SK-N-SH (cell line): ENCODE measurements around the gene PRKCQ. TPM values are rescaled to one million over a fixed set of nuclear protein-coding genes. Genes with fewer than 3 reads are reported as not detected.

Source experiments
- CTCF ChIA-PET: fragments of 300-600, 350-600 bp; formaldehyde crosslinking; extraction: SDS; loops from one replicate; lab custom pipeline; 2021; lab: Yijun Ruan, JAX
- POLR2A ChIA-PET: fragments of 350-600 bp; sonication (Branson Sonifier 250); formaldehyde crosslinking; extraction: SDS; loops from one replicate; lab custom pipeline; 2020; ENCODE audit warnings: antibody characterized with exemption, inconsistent platforms; lab: Yijun Ruan, JAX
- DNase-seq: peaks from one replicate; pipeline ENCODE4 v3.0.0; 2012
- H2AFZ ChIP-seq: fragments of 200-600 bp; sonication (generic); 2 replicates; pipeline ENCODE4 v1.8.1; 2016; ENCODE audit warnings: antibody characterized with exemption, mild to moderate bottlenecking, low read depth
- H3F3A ChIP-seq: fragments of 200-600 bp; sonication (generic); replicated peaks from 2 replicates; pipeline ENCODE3; 2016; ENCODE audit warnings: antibody characterized with exemption, mild to moderate bottlenecking; ENCODE audit not compliant: insufficient read depth
- H3K27ac ChIP-seq, 2 experiments: fragments of 200-500 bp in 1 of 2; fragments of 200-600 bp in 1 of 2; sonication (Bioruptor generic) in 1 of 2; sonication (generic), shearing (Covaris generic) in 1 of 2; 2 replicates each; pipeline versions ENCODE4 v1.5.1 to v1.6.1; 2014 to 2016; ENCODE audit warnings: low read depth in 2 of 2, inconsistent platforms in 1 of 2, low read length in 1 of 2, mild to moderate bottlenecking in 1 of 2, mixed read lengths in 1 of 2
- H3K27me3 ChIP-seq: fragments of 200-600 bp; sonication (generic), shearing (Covaris generic); 2 replicates; pipeline ENCODE4 v1.6.1; 2016; ENCODE audit warnings: mixed run types; ENCODE audit not compliant: insufficient read depth
- H3K36me3 ChIP-seq, 2 experiments: fragments of 200-500 bp in 1 of 2; fragments of 200-600 bp in 1 of 2; sonication (Bioruptor generic) in 1 of 2; sonication (generic) in 1 of 2; replicated peaks in 1 of 2; 2 replicates each; pipeline versions ENCODE3 to v1.5.1; 2014 to 2016; ENCODE audit warnings: low read length in 1 of 2, mild to moderate bottlenecking in 1 of 2; ENCODE audit not compliant: insufficient read depth in 2 of 2, control insufficient read depth in 1 of 2
- H3K4me1 ChIP-seq, 2 experiments: fragments of 200-500 bp in 1 of 2; fragments of 200-600 bp in 1 of 2; sonication (Bioruptor generic) in 1 of 2; sonication (generic), shearing (Covaris generic) in 1 of 2; 2 replicates each; pipeline versions ENCODE4 v1.5.1 to v1.6.1; 2014 to 2016; ENCODE audit warnings: low read depth in 1 of 2, low read length in 1 of 2, mixed run types in 1 of 2; ENCODE audit not compliant: insufficient read depth in 2 of 2, control insufficient read depth in 1 of 2
- H3K4me2 ChIP-seq: fragments of 200-600 bp; sonication (generic), shearing (Covaris generic); 2 replicates; pipeline ENCODE4 v1.6.1; 2017; ENCODE audit warnings: mixed run types
- H3K4me3 ChIP-seq, 2 experiments: fragments of 200-500 bp in 1 of 2; fragments of 200-600 bp in 1 of 2; sonication (Bioruptor generic) in 1 of 2; sonication (generic), shearing (Covaris generic) in 1 of 2; 2 replicates each; pipeline versions ENCODE4 v1.5.1 to v1.8.1; 2014 to 2016; ENCODE audit warnings: low read depth in 2 of 2, inconsistent platforms in 1 of 2, low read length in 1 of 2, mild to moderate bottlenecking in 1 of 2, mixed read lengths in 1 of 2, moderate library complexity in 1 of 2
- H3K79me2 ChIP-seq: fragments of 200-600 bp; sonication (generic); 2 replicates; pipeline ENCODE4 v1.8.1; 2017; ENCODE audit warnings: mild to moderate bottlenecking; ENCODE audit not compliant: insufficient read depth
- H3K9ac ChIP-seq: fragments of 200-600 bp; sonication (generic); 2 replicates; pipeline ENCODE4 v1.6.1; 2017; ENCODE audit warnings: mixed run types
- H3K9me2 ChIP-seq: fragments of 200-600 bp; sonication (generic); 2 replicates; pipeline ENCODE4 v1.6.1; 2017; ENCODE audit warnings: mixed run types
- H3K9me3 ChIP-seq: fragments of 200-600 bp; sonication (generic); 2 replicates; pipeline ENCODE4 v1.6.1; 2017; ENCODE audit warnings: mixed run types, mild to moderate bottlenecking, moderate library complexity
- H4K20me1 ChIP-seq: fragments of 200-600 bp; sonication (generic); 2 replicates; pipeline ENCODE4 v1.6.1; 2017; ENCODE audit warnings: mild to moderate bottlenecking, mixed run types; ENCODE audit not compliant: insufficient read depth
- CHD2 ChIP-seq: fragments of 150-350 bp; IDR thresholded peaks from 2 replicates; pipeline ENCODE4 v1.6.1; 2018; ENCODE audit warnings: low read length; ENCODE audit not compliant: partially characterized antibody
- FOXM1 ChIP-seq: IDR thresholded peaks from 2 replicates; pipeline ENCODE4 v1.4.0; 2012; ENCODE audit warnings: low read depth, mild to moderate bottlenecking
- GABPA ChIP-seq: IDR thresholded peaks from 2 replicates; pipeline ENCODE4 v1.4.0; 2012; ENCODE audit warnings: low read depth, mild to moderate bottlenecking
- MEF2A ChIP-seq: IDR thresholded peaks from 2 replicates; pipeline ENCODE4 v1.4.0; 2012; ENCODE audit warnings: low read depth, borderline replicate concordance
- NFIC ChIP-seq: IDR thresholded peaks from 2 replicates; pipeline ENCODE4 v1.4.0; 2012; ENCODE audit warnings: borderline replicate concordance
- POLR2AphosphoS5 ChIP-seq: IDR thresholded peaks from 2 replicates; pipeline ENCODE4 v1.6.1; 2012; ENCODE audit warnings: low read depth, low read length
- RFX5 ChIP-seq: IDR thresholded peaks from 2 replicates; pipeline ENCODE4 v1.6.1; 2012; ENCODE audit warnings: mild to moderate bottlenecking, improper control_type of control experiment, low read length
- SMC3 ChIP-seq: IDR thresholded peaks from 2 replicates; pipeline ENCODE4 v1.6.1; 2012; ENCODE audit warnings: low read depth, low read length, improper control_type of control experiment
- TCF12 ChIP-seq: IDR thresholded peaks from 2 replicates; pipeline ENCODE4 v1.4.0; 2012
- TEAD4 ChIP-seq: IDR thresholded peaks from 2 replicates; pipeline ENCODE4 v1.4.0; 2012; ENCODE audit warnings: mild to moderate bottlenecking, borderline replicate concordance; ENCODE audit not compliant: insufficient read depth
- WGBS: methylation state at CpG from one replicate; pipeline ENCODE4 v1.1.6; 2017; ENCODE audit warnings: low lambda C conversion rate; 5-methylcytosine and 5-hydroxymethylcytosine counted together
- polyA plus RNA-seq, 3 experiments: library from polyadenylated mRNA; depleted of rRNA; stranded (reverse); fragments of >200 nt; gene quantifications; 2 replicates each; pipeline ENCODE4 v1.2.3, GENCODE V29; 2012
- TF ChIP-seq, protein P1 (sequence below): IDR thresholded peaks from 2 replicates; pipeline ENCODE4 v1.4.0; 2012; ENCODE audit warnings: low read depth
- TF ChIP-seq, protein P2 (sequence below): fragments of 150-350 bp; IDR thresholded peaks from 2 replicates; pipeline ENCODE4 v1.6.1; 2017; ENCODE audit warnings: antibody characterized with exemption, low read length, low read depth, borderline replicate concordance
- TF ChIP-seq, protein P3 (sequence below): IDR thresholded peaks from 2 replicates; pipeline ENCODE4; 2012

The PRKCQ gene
- polyA plus RNA-seq, 1 of the 3 experiments (the other 2 are of a cell fraction) = 0.18 TPM

DNA sequence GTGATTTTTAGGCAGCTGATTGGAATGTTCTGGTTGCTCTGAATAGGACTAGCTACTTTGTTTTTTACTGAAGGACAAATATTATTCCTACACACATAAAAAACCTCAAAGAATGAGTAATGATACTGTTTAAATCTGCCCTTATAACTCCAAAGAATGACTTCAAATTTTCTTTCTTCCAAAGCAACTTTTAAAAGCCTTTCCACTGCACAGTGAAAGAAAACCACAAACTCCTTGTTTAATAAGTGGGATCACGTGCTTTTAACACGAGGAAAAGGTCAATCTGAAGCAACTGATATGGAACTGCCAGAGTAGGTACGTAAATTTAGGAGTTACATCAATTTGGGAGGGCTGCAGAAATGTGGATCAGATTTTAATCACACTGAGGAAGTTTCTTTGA lies 8.0 kb upstream of the PRKCQ start:
- Histone ChIP-seq H3K4me1 (no peaks in the 10 kb centered on the region), H3K4me3 (no peak overlapping the region), H3K27ac (no peak overlapping the region), H2AFZ (no peak overlapping the region), H3K9me2 (no peaks in the 10 kb centered on the region), H3F3A (no peaks in the 10 kb centered on the region), H3K36me3 (no peaks in the 10 kb centered on the region), H3K9ac (no peak overlapping the region)
- DNase-seq = no peak
- 47% methylated on average over 3 of the region's 3 CpGs for WGBS
- TF ChIP-seq NFIC (no peak), CHD2 (no peak), GABPA (no peak), TCF12 (no peak), RFX5 (no peak), TEAD4 (no peak), FOXM1 (no peak), POLR2AphosphoS5 (no peak), MEF2A (no peak)
- TF ChIP-seq, protein P1, sequence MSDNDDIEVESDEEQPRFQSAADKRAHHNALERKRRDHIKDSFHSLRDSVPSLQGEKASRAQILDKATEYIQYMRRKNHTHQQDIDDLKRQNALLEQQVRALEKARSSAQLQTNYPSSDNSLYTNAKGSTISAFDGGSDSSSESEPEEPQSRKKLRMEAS = no peak
- TF ChIP-seq, protein P2, sequence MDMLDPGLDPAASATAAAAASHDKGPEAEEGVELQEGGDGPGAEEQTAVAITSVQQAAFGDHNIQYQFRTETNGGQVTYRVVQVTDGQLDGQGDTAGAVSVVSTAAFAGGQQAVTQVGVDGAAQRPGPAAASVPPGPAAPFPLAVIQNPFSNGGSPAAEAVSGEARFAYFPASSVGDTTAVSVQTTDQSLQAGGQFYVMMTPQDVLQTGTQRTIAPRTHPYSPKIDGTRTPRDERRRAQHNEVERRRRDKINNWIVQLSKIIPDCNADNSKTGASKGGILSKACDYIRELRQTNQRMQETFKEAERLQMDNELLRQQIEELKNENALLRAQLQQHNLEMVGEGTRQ = no peak
- TF ChIP-seq, protein P3, sequence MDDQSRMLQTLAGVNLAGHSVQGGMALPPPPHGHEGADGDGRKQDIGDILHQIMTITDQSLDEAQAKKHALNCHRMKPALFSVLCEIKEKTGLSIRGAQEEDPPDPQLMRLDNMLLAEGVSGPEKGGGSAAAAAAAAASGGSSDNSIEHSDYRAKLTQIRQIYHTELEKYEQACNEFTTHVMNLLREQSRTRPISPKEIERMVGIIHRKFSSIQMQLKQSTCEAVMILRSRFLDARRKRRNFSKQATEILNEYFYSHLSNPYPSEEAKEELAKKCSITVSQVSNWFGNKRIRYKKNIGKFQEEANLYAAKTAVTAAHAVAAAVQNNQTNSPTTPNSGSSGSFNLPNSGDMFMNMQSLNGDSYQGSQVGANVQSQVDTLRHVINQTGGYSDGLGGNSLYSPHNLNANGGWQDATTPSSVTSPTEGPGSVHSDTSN = no peak
- TF ChIP-seq, all 33 proteins: peak for 0
- ChIA-PET CTCF (interaction anchor here (1.5 kb wide), 1 partner anchor 7 kb away, joined by 6 read pairs; no protein-coding TSS in a partner anchor), POLR2A (no interaction called here)
- Histone ChIP-seq H3K79me2 (no peaks in the 10 kb centered on the region), H3K27me3 (no peaks in the 10 kb centered on the region), H4K20me1 (no peaks in the 10 kb centered on the region), H3K4me2 (no peak overlapping the region), H3K9me3 (no peaks in the 10 kb centered on the region)

DNA sequence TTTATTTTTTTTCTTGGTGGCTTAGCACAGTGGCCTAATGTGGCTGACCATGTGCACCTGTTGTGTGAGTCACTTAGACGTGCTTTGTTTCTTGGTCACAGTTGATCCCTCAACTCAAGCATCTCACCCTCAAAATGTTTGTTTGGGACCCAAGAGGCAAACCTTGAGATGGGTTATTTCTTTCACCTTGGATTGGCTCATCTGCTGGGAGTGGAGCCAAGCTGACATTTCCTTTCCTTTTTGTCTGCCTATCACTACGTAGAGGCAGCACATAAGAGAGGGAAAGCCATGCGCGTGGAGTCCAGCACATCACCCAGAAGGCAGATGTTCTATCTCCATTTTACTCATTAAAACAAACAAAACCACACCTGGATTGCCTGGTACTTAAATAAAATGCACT lies 6.4 kb upstream of the PRKCQ start:
- ChIA-PET CTCF (interaction anchor here (0.5 to 1.3 kb wide), 3 partner anchors 10 to 105 kb away, joined by 3 to 4 read pairs (median 3); no protein-coding TSS in a partner anchor), POLR2A (no interaction called here)
- Histone ChIP-seq H3K36me3 (no peaks in the 10 kb centered on the region), H4K20me1 (no peaks in the 10 kb centered on the region), H3K4me3 (no peak overlapping the region), H3F3A (no peaks in the 10 kb centered on the region), H3K4me2 (no peak overlapping the region), H3K9me3 (no peaks in the 10 kb centered on the region), H3K27ac (no peak overlapping the region), H3K27me3 (no peaks in the 10 kb centered on the region), H3K79me2 (no peaks in the 10 kb centered on the region), H3K4me1 (no peaks in the 10 kb centered on the region), H3K9me2 (no peaks in the 10 kb centered on the region), H3K9ac (no peak overlapping the region), H2AFZ (no peak overlapping the region)
- 91% methylated on average over 4 of the region's 4 CpGs for WGBS
- TF ChIP-seq GABPA (no peak), SMC3 (no peak)
- TF ChIP-seq, protein P3 = no peak
- TF ChIP-seq, protein P1 = no peak
- DNase-seq = no peak
